ENCODE data around the gene GTSE1.

GTSE1 gene

DNA sequence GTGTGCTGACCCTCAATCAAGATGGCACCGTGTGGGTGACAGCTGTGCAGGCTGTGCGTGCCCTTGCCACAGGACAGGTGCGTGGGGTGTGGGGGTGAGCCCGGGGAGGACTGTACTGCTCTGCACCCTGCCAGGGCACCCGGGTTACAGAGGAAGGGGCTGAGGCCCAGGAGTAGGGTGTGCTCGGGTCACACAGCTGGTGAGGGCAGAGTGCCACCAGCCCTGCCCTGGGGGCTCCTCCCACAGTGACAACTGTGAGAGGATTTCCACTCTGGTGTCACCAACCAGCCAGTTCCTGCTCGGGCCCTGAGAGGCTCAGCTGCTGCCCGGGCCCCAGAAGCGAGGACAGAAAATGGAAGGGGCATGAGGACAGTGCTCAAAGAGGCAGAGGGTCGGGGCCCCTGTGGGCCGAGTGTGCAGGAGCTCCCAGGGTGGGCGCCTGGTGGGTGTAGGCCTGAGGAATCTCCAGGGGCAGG lies 59.4 kb downstream of the GTSE1 start:
- H3K36me3 ChIP-seq (ENCODE audit: control insufficient read depth, insufficient read depth, low read length), result no peaks in the 10 kb centered on the region

DNA sequence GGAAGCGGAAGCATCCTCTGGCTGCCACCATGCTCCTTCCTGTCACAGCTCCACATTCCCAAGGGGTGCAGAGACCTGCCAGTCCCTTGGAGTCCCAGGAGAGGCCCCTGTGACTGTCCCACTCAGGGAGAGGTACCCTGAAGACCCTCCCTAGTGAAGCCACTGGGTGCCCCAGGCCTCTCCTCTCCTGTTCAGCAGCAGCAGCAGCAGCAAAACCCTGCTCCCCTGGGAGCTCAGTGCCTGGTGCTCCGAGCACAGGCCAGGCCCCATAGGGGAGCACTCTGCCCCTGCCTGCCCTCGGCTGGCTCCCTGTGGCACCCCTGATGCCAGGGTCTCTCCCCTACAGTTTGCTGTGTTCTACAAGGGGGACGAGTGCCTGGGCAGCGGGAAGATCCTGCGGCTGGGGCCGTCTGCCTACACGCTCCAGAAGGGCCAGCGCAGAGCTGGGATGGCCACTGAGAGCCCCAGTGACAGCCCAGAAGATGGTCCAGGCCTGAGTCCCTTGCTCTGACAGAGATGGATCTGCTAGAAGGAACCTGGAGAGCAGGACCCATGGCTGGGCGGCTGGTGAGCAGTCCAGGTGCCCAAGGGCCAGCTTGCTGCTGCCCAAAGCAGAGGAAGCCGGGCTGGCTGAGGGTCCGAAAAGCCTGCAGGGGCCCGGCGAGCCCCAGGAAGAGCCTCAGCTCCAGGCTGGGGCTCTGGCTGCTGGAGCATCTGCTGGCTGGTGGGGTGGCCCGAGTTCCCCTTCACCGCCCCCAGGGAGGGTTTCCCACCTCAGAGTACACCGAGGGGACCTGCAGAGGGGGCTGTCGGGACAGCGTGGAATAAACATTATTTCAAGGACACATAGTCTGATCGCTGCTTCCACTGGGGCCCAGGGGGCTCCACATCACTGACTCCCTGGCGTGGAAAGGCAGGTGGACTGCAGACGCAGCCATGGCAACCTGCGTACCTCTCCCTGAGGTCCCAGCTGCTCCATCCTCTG lies 60.1 kb downstream of the GTSE1 start:
- Histone ChIP-seq H3K27me3 (ENCODE audit: control insufficient read depth, insufficient read depth, low read length) (no peaks in the 10 kb centered on the region), H3K79me2 (no peaks in the 10 kb centered on the region), H3K4me2 (ENCODE audit: low read length) (no peak overlapping the region), H3K36me3 (ENCODE audit: control insufficient read depth, insufficient read depth, low read length) (no peaks in the 10 kb centered on the region), H3K9ac (no peak overlapping the region), H2AFZ (no peak overlapping the region), H3K4me1 (no peaks in the 10 kb centered on the region), H3K27ac (no peak overlapping the region), H3K4me3 (ENCODE audit: low read depth, low read length) (no peak overlapping the region), H3K9me3 (ENCODE audit: control insufficient read depth, low read length) (no peaks in the 10 kb centered on the region)
- TF ChIP-seq CTCF (IDR thresholded peaks at IDR 0.05), result no peak

More for the DNA sequence above, 59.4 kb downstream of the GTSE1 start:
- H3K4me3 ChIP-seq (ENCODE audit: low read depth, low read length), result no peak overlapping the region
- no peak overlapping the region for H3K4me2 ChIP-seq (ENCODE audit: low read length)
- H3K4me1 ChIP-seq, result no peaks in the 10 kb centered on the region
- no peak for TF ChIP-seq CTCF (IDR thresholded peaks at IDR 0.05)
- no peaks in the 10 kb centered on the region for H3K9me3 ChIP-seq (ENCODE audit: control insufficient read depth, low read length)
- H3K9ac ChIP-seq, result no peak overlapping the region
- H3K27ac ChIP-seq, result no peak overlapping the region
- H2AFZ ChIP-seq, result no peak overlapping the region
- no peaks in the 10 kb centered on the region for H3K79me2 ChIP-seq
- H3K27me3 ChIP-seq (ENCODE audit: control insufficient read depth, insufficient read depth, low read length), result no peaks in the 10 kb centered on the region

DNA sequence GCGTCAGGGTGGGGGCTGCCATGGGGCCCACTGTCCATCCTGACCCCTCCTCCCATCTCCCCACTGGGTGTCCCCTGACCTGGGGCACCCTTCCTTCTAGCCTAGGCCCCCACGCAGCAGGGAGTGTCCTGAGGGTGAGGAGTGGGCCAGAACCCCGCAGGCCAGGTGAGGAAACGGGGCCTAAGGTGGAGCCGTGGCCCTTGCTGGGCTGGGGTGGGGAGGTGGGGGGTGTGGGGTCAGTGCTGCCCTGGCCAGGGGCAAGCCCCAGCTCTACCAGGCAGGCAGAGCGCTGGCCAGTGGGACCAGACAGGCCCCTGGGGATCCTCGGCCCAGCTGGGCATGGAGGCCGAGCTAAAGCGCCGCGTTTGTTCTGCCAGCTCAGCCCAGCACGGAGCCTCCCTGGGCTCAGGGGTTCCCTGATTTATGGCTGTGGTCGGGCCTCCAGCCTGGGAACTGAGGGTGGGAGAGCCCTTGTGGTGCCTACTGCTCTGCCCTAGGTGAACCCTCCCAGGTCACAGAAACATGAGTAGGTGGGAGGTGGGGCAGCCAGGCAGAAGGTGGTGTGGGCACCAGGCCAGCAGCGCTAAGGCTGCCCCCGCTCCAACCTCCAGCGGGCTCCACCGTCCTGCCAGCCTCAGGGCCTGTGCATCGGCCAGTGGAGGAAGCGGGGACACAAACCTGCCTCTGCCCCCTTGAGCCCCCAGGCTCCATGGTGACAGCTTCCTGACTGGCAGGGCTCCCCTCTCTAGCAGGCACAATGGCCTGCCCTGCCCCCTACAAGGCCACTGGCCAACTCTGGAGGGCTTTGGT lies 61.2 kb downstream of the GTSE1 start:
- H3K4me2 ChIP-seq (ENCODE audit: low read length), result no peak overlapping the region
- no peaks in the 10 kb centered on the region for H3K27me3 ChIP-seq (ENCODE audit: control insufficient read depth, insufficient read depth, low read length)
- H3K27ac ChIP-seq, result no peak overlapping the region
- no peak overlapping the region for H3K4me3 ChIP-seq (ENCODE audit: low read depth, low read length)
- H3K79me2 ChIP-seq, result no peaks in the 10 kb centered on the region
- no peak overlapping the region for H3K9ac ChIP-seq
- no peaks in the 10 kb centered on the region for H3K36me3 ChIP-seq (ENCODE audit: control insufficient read depth, insufficient read depth, low read length)
- no peaks in the 10 kb centered on the region for H3K4me1 ChIP-seq
- H2AFZ ChIP-seq, result no peak overlapping the region
- no peak for TF ChIP-seq CTCF (IDR thresholded peaks at IDR 0.05)
- H3K9me3 ChIP-seq (ENCODE audit: control insufficient read depth, low read length), result no peaks in the 10 kb centered on the region

DNA sequence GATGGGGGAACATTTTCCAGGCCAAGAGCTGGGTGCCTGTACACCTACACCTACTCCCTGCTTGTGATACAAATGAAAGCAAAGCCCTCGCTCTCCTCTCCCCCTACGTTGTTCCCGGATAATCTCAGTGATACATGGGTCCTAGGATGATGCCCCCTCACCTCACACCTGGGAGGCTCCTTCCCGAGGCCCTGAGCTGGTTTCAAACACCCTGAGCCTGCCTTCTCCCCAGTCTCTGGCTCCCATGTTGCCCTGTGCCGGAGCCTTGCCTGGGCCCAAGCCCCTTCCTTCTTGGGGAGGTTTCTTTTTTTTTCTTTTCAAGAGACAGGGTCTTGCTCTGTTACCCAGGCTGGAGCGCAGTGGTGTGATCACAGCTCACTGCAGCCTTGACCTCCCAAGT lies 62.1 kb downstream of the GTSE1 start:
- no peaks in the 10 kb centered on the region for H3K36me3 ChIP-seq (ENCODE audit: control insufficient read depth, insufficient read depth, low read length)
- no peak overlapping the region for H3K9ac ChIP-seq
- TF ChIP-seq CTCF (IDR thresholded peaks at IDR 0.05), result no peak
- H3K27ac ChIP-seq, result no peak overlapping the region
- no peaks in the 10 kb centered on the region for H3K79me2 ChIP-seq
- H3K4me3 ChIP-seq (ENCODE audit: low read depth, low read length), result no peak overlapping the region
- H3K4me2 ChIP-seq (ENCODE audit: low read length), result no peak overlapping the region
- H3K4me1 ChIP-seq, result no peaks in the 10 kb centered on the region
- H2AFZ ChIP-seq, result no peak overlapping the region
- no peaks in the 10 kb centered on the region for H3K27me3 ChIP-seq (ENCODE audit: control insufficient read depth, insufficient read depth, low read length)
- no peaks in the 10 kb centered on the region for H3K9me3 ChIP-seq (ENCODE audit: control insufficient read depth, low read length)

All from parathyroid adenoma (tissue), 2 donors.